PC-3 (cell line): Measurements from ENCODE around the gene MORC1. TPM values are rescaled to one million over a fixed set of nuclear protein-coding genes. Genes with fewer than 3 reads are reported as not detected.

Source experiments
- ATAC-seq: fragments of 200-7000 bp; cut with Tn5 transposase; 2 replicates; pipeline ENCODE4 v1.9.1; 2020; ENCODE audit warnings: mild to moderate bottlenecking, moderate library complexity
- BruUV-seq: library from RNA; stranded (reverse); fragments of 400-500 nt; replicated peaks from 2 replicates; lab custom pipeline; 2021; lab: Mats Ljungman, UMichigan
- CTCF ChIA-PET: fragments of 300-600 bp; sonication (Branson Sonifier 250); formaldehyde crosslinking; loops from one replicate; lab custom pipeline; 2022; ENCODE audit warnings: antibody characterized with exemption; lab: Charles Lee
- POLR2A ChIA-PET: fragments of 300-600 bp; sonication (Branson Sonifier 250); formaldehyde crosslinking; loops from one replicate; lab custom pipeline; 2022; ENCODE audit warnings: antibody characterized with exemption; ENCODE audit not compliant: unreplicated experiment; lab: Charles Lee
- DNase-seq: peaks from one replicate; pipeline ENCODE4 v3.0.0-alpha.2; 2015
- H2AFZ ChIP-seq: fragments of 300-600 bp; sonication (generic); 2 replicates; pipeline ENCODE4 v1.6.0; 2016; ENCODE audit warnings: antibody characterized with exemption, low read length
- H3F3A ChIP-seq: fragments of 300-600 bp; sonication (generic); one replicate; pipeline ENCODE4 v1.6.0; 2017; ENCODE audit warnings: antibody characterized with exemption, low read length, control low read depth, mild to moderate bottlenecking; ENCODE audit not compliant: unreplicated experiment
- H3K27ac ChIP-seq: fragments of 300-600 bp; sonication (generic); 2 replicates; pipeline ENCODE4 v1.5.1; 2016; ENCODE audit warnings: mild to moderate bottlenecking, low read length
- H3K27me3 ChIP-seq: fragments of 300-600 bp; sonication (generic); 2 replicates; pipeline ENCODE4 v1.6.1; 2016; ENCODE audit warnings: low read length, mixed read lengths
- H3K36me3 ChIP-seq: fragments of 300-600 bp; sonication (generic); 2 replicates; pipeline ENCODE4 v1.6.1; 2016; ENCODE audit warnings: low read depth, mixed run types, low read length, mixed read lengths
- H3K4me1 ChIP-seq: fragments of 300-600 bp; sonication (generic); 2 replicates; pipeline ENCODE4 v1.5.1; 2016; ENCODE audit warnings: low read length; ENCODE audit not compliant: insufficient read depth
- H3K4me2 ChIP-seq: fragments of 300-600 bp; sonication (generic); 2 replicates; pipeline ENCODE4 v1.6.0; 2016; ENCODE audit warnings: low read length
- H3K4me3 ChIP-seq: fragments of 300-600 bp; sonication (generic); 2 replicates; pipeline ENCODE4 v1.5.1; 2016; ENCODE audit warnings: mild to moderate bottlenecking, low read length, mixed read lengths
- H3K79me2 ChIP-seq: fragments of 300-600 bp; sonication (generic); 2 replicates; pipeline ENCODE4 v1.6.1; 2017; ENCODE audit warnings: low read length, mixed read lengths
- H3K9ac ChIP-seq: fragments of 300-600 bp; sonication (generic); 2 replicates; pipeline ENCODE4 v1.6.0; 2016; ENCODE audit warnings: mild to moderate bottlenecking, low read length
- H3K9me2 ChIP-seq: fragments of 300-600 bp; sonication (generic); replicated peaks from 2 replicates; pipeline ENCODE4 v1.6.1; 2016; ENCODE audit warnings: mixed run types, low read length, mixed read lengths
- H3K9me3 ChIP-seq: fragments of 300-600 bp; sonication (generic); 2 replicates; pipeline ENCODE4 v1.6.1; 2016; ENCODE audit warnings: low read length, mixed read lengths
- H4K20me1 ChIP-seq: fragments of 300-600 bp; sonication (generic); 2 replicates; pipeline ENCODE4 v1.6.1; 2016; ENCODE audit warnings: low read length, mixed read lengths
- EZH2 ChIP-seq: fragments of 300-600 bp; sonication (generic); IDR thresholded peaks from one replicate; pipeline ENCODE4 v1.6.1; 2017; ENCODE audit warnings: antibody characterized with exemption, mild to moderate bottlenecking, low read length; ENCODE audit not compliant: unreplicated experiment
- EZH2phosphoT487 ChIP-seq: fragments of 300-600 bp; sonication (generic); IDR thresholded peaks from 2 replicates; pipeline ENCODE4 v1.6.1; 2018; ENCODE audit warnings: mild to moderate bottlenecking, antibody characterized with exemption, low read length, borderline replicate concordance
- intact Hi-C: fragments of 100-400 bp; cut with micrococcal nuclease; formaldehyde crosslinking; loops from 2 replicates; pipeline ENCODE4 v1.9.0; 2023
- total RNA-seq: library from RNA; depleted of rRNA; stranded (reverse); fragments of >200 nt; gene quantifications from 2 replicates; pipeline ENCODE4 v1.2.3, GENCODE V29; 2014
- TF ChIP-seq, protein P1 (sequence below): fragments of 300-600 bp; sonication (generic); conservative IDR thresholded peaks from 2 replicates; pipeline ENCODE4 v1.5.1; 2017; ENCODE audit warnings: antibody characterized with exemption, low read depth, mild to moderate bottlenecking, low read length

Gene MORC1
- total RNA-seq, 1 experiment from 2014 or later: not detected

DNA sequence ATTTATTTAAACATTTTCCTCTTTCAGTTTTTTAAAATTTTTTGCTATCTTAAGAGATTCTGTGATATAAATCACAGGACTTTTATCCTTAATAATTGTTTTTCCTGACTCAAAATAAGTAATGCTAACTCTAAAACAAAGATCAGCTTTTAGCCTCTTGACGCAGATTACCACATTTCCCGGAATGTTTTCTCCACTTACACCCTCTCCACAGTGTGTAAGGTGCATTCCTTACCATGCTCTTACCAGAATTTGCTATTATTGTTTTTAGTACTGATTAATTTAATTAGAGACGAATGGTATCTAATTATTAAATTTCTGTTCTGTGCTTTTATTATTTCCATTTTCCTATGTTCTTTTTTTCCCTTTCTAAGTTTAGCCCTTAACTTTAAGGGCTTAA, 199.1 kb downstream of the MORC1 start:
- CTCF ChIA-PET: no interaction called here

DNA sequence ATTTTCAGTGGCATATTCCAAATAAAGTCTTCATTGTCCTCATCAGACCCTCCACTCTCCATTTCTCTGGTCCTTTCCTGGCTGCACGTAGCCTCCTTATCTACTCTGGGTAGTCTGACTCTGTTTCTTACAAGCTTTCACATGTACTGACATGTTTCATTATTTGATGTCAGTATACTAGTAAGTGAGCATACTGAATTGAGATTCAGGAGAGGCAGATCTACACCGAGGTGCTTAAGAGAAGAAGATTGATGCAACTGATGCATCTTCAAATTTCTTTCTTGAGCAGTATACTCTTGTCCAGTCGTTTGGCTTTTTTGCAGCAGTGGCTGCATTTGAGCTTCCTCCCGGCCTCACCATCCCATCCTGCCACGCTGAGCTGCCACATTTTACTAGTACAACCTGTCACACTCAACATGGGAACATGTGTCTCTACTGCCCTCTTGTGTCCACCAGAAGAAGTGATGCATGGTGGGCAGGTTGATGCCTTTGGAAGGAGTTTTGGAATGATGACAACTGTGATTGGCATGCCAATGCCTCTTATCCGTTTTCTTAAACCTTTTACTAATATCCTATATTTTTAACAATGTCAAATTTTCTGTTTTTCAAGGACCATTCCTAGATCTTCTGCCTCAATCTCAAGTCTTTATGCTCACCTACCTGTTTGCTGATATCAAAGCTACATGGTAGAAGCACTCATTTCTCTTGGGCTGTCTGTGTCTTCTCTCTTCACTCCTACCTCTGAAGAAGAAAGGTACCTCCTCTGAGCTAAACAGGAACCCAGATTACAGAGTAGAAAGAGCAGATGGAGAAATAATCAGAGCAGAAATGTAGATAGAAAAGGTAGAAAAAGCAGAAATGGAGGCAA, 202.9 kb downstream of the MORC1 start:
- Histone ChIP-seq H3K4me3 (no peak overlapping the region), H3K4me2 (no peak overlapping the region), H3K27me3 (peaks cover 21% of the 10 kb centered on the region), H3K9me2 (no peaks in the 10 kb centered on the region), H3K36me3 (no peaks in the 10 kb centered on the region), H3K9me3 (no peaks in the 10 kb centered on the region), H3K4me1 (no peaks in the 10 kb centered on the region), H3K9ac (no peak overlapping the region), H3F3A (no peaks in the 10 kb centered on the region), H3K27ac (no peak overlapping the region), H2AFZ (no peak overlapping the region), H3K79me2 (no peaks in the 10 kb centered on the region), H4K20me1 (no peaks in the 10 kb centered on the region)
- CTCF ChIA-PET: interaction anchor here (0.6 to 1.0 kb wide), 7 partner anchors 25 to 422 kb away, joined by 3 to 10 read pairs (median 4); no protein-coding TSS in a partner anchor
- DNase-seq: peak; percentile 85
- POLR2A ChIA-PET: interaction anchor here (0.6 kb wide), 1 partner anchor 291 kb away, joined by 16 read pairs; no protein-coding TSS in a partner anchor
- peak; percentile 97 for ATAC-seq
- TF ChIP-seq EZH2phosphoT487: no peak
- TF ChIP-seq EZH2: no peak
- TF ChIP-seq, protein P1, sequence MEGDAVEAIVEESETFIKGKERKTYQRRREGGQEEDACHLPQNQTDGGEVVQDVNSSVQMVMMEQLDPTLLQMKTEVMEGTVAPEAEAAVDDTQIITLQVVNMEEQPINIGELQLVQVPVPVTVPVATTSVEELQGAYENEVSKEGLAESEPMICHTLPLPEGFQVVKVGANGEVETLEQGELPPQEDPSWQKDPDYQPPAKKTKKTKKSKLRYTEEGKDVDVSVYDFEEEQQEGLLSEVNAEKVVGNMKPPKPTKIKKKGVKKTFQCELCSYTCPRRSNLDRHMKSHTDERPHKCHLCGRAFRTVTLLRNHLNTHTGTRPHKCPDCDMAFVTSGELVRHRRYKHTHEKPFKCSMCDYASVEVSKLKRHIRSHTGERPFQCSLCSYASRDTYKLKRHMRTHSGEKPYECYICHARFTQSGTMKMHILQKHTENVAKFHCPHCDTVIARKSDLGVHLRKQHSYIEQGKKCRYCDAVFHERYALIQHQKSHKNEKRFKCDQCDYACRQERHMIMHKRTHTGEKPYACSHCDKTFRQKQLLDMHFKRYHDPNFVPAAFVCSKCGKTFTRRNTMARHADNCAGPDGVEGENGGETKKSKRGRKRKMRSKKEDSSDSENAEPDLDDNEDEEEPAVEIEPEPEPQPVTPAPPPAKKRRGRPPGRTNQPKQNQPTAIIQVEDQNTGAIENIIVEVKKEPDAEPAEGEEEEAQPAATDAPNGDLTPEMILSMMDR: peak; percentile 92
- no TSS peak for BruUV-seq
- intact Hi-C loops: loop anchor here (1.0 kb wide), 3 partner anchors 253 to 426 kb away; no protein-coding TSS in a partner anchor

More for the DNA sequence above, 199.1 kb downstream of the MORC1 start:
- Histone ChIP-seq H4K20me1 (no peaks in the 10 kb centered on the region), H3K36me3 (no peaks in the 10 kb centered on the region), H3K27ac (no peak overlapping the region), H3K4me3 (no peak overlapping the region), H3K27me3 (peaks cover 34% of the 10 kb centered on the region), H3K4me2 (no peak overlapping the region), H3F3A (no peaks in the 10 kb centered on the region), H3K9me3 (no peaks in the 10 kb centered on the region), H3K9me2 (no peaks in the 10 kb centered on the region), H2AFZ (no peak overlapping the region), H3K4me1 (no peaks in the 10 kb centered on the region), H3K9ac (no peak overlapping the region), H3K79me2 (no peaks in the 10 kb centered on the region)
- TF ChIP-seq EZH2 (no peak), EZH2phosphoT487 (no peak)
- TF ChIP-seq, protein P1: no peak
- POLR2A ChIA-PET: no interaction called here
- no peak for ATAC-seq
- intact Hi-C loops: no loop called here
- no TSS peak for BruUV-seq
- DNase-seq: no peak

DNA sequence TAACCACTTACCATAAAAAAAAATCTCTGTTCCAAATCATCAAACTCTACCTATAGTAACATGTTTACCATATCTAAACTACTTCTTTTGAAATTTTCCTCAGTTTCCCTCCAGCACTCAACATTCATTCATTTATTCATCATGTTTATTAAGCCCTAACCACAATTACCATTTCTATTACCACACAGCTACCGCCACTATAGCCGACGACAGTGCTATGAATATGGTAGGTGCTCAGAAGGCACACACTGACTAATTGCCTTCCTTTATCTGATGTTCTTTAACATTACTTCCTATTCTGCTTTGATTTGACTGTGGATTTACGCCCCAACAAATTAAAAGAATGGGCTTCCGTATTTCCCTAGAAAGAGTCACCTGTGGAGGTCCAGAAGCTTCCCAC, 208.1 kb downstream of the MORC1 start:
- ATAC-seq (no peak), DNase-seq (no peak)
- TF ChIP-seq EZH2phosphoT487: no peak
- no peak for TF ChIP-seq EZH2
- TF ChIP-seq, protein P1: no peak
- no peaks in the 10 kb centered on the region for H4K20me1 ChIP-seq
- H3K27me3 ChIP-seq: peaks cover 52% of the 10 kb centered on the region
- BruUV-seq: no TSS peak
- no peak overlapping the region for H3K27ac ChIP-seq
- intact Hi-C loops: no loop called here
- H3K4me3 ChIP-seq: no peak overlapping the region
- ChIA-PET CTCF (no interaction called here), POLR2A (no interaction called here)
- H3K4me2 ChIP-seq: no peak overlapping the region
- H3K79me2 ChIP-seq: no peaks in the 10 kb centered on the region
- no peaks in the 10 kb centered on the region for H3F3A ChIP-seq
- no peaks in the 10 kb centered on the region for H3K4me1 ChIP-seq
- H3K9me3 ChIP-seq: no peaks in the 10 kb centered on the region
- H3K9me2 ChIP-seq: no peaks in the 10 kb centered on the region
- H3K9ac ChIP-seq: no peak overlapping the region
- H3K36me3 ChIP-seq: no peaks in the 10 kb centered on the region
- H2AFZ ChIP-seq: no peak overlapping the region
